NCI-H226 (cell line): ENCODE results near the gene DDR2.
"Not testable (repeated sequence)": the region's sequence is repeated elsewhere in the genome, so short reads cannot be mapped to it uniquely, and the experiment has no call there.

ENCODE experiments used
- DNase-seq: peaks from one replicate; pipeline ENCODE4 v3.0.0-alpha.2; 2015

Gene DDR2

DNA sequence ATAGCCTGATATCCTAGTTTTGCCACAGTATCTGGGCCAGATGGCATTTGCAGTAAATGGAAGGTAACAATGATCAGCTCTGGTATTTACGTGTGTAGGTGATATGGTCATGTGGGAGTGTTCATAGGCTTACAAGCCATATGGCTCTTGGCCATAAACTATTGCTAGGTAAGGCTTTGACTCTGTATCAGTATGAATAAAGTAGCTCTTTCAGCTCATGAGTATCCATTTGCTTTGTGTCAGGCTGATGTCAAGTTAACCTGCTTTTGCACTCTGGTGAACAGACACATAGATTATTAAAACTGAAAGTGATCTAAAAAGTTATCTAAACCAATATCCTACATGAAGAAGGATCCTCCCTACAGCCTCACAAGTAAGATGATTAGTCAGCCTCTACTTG lies 69.0 kb downstream of the DDR2 start:
- no peak for DNase-seq

DNA sequence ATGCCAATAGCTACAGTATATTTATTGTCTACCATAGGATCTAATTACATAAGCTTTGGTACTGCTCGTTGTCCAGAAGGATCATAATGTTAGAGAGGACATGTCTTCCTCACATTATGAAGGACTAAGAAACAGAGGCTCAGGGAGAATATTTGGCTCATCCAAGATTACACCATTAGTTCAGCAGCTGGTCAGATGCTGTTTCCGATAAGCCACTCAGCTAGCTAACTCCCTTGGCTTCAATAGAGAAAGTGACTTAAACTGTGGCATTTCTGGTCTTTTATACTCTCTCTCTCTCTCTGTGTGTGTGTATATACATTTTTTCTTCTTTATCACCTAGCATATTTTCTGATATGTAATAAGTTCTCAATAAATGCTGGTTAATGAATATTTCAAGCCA lies 70.4 kb downstream of the DDR2 start:
- DNase-seq, result no peak

DNA sequence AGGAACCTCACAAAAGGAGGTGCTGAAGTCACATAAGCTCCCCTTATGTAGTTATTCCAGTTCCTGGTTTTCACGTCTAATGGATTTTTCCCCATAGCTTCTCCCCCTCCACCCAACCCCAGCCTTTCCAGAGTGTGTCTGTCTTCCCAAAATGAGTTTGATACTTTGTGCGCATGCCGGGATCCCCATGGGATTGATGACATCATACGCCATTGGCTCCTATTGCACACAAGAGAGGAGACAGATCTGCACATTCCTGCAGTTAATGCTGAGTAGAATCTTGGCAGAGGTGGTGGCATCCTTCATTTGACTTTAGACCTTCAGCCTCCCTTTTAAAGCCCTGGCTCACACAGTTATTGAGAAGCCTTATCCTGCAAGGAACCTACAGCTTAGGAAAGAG lies 71.4 kb downstream of the DDR2 start:
- no peak for DNase-seq

DNA sequence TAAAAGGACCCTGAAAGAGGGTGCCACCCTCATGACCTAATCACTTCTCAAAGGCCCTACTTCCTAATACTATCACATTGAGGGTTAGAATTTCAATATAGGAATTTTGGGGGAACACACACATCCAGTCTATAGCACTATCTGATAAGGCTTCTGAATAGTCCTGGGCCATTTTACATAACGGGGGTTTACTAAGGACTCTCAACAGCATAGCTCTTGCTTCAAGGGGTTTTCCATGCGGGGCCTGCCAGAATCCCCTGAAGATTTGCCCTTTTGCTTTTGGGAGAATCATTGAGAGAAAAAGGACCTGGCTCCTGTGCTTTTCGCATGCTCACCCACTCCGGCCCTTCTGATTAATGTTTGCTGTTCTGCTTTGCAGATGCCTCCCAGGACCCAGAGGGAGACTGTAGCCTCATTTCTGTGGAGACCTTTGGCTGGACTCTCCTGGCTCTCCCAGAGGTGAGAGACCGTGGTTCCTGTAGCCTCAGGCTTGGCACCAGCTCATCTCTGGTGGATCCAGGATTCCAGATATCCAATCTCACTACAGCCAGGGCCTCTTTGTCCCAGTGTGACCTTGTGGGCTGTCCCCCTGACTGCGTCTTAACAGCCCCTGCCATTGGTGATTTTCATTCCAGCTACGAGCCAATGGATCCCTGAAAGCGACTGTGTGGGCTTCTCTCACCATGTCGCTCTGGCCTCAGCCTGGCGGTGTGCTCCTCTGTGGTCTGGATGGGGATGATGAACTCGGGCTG lies 72.6 kb downstream of the DDR2 start:
- DNase-seq, result no peak

DNA sequence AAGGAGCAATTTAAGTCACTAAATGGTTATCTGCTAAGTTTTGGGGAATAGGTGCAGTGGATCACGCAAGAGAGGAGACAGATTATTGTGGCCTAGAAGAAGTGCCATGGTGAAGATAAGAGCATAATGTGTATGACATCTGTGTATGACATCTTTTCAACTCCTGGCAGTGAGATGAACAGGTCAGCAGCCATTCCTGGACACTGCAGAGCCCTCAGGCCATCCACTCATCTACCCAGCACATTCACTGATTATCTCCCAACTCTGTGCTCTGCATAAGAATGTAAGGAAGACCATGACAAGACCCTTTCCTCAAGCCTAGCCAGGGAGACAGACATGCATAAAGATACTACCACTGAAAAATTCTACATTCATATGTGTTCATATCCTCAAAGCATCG lies 73.7 kb downstream of the DDR2 start:
- no peak for DNase-seq

DNA sequence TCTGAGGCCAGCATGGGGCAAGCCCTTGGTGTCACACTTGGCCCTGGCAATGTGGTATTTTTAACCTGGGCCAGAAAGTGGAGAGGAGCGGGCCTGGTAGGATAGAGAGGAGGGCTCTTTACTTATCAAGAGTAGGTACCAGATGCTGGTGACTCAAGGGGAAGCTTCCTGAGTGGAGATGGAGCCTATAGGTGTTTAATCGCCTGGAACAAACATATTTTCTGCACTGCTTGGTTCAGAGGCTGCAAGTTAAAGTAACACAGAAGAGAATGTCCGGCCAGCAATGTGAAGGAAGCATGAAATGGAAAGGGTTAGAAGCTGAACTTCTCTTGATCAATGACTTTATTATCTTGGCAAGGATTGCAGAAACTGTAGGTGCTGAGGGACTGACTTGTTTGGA lies 74.3 kb downstream of the DDR2 start:
- no peak for DNase-seq

DNA sequence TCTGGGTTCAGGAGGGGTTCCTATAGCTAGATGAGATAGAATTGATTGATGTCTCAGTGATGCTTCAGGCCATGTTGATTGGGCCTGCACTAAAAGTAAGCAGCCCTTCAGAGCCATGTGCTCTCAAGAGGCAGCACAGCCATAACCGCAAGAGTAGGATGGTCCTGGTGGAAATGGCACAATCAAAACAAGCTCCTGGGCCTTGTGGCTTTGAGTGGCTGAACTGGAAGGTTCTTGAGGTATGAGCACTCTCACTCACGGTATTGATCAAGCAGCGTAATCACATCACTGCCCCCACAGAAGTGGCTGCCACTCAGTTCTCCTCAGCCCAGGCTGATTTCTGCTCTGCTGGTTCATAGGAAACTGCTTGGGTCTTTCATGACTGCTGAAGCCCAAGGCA lies 76.0 kb downstream of the DDR2 start:
- DNase-seq, result no peak

DNA sequence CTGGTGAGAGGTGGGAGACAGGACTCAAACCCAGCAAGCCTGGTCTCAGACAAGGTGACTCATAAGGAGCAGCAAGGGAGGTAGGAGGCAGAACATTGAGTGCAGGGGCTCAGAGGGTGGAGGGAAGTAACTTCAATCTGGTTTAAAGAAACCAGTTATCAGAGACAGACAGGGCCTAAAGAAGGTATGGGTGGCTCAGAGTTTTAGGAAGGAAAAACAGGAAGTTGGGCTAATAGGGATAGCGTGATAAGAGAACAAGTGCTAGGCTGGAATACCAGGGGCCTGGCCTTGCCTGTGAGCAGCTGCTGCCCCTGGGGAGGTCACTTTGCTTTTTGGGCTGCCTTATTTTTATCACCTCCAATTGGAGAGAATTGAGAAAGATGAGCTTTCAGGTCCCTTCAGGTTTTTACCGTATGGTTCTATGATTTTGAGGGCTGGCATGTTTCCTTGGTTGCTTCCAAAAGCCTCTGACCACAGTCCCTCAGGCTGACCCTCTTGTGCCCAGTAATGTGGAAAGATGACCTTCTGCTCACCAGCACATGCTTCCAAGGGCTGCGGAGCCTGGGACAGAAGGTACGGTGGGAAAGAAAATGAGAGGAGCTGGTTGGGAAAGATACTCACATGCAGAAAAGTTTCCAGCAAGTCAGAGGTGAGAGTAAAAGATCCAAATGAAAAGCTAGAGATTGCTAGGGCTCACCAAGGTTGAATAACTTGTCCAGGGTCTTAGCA lies 77.0 kb downstream of the DDR2 start:
- no peak for DNase-seq

DNA sequence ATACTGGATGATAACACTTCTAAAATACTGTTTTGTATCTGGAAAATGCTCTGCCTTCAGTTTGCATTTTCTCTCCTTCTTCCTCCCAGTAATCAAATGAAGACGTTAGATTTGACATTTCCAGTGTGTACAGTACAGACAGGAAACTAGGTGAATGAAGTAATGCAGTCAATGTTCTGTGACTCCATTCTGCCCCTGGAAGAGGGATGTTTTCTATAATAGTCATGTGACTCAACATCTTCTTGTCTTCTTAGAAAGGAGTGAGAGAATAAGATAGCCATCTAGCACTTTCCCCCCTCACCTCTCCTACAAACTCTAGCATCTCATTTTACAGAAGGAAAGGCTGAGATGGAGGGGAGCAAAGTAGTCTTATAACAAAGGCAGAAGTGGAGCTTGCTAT lies 77.6 kb downstream of the DDR2 start:
- DNase-seq, result no peak

DNA sequence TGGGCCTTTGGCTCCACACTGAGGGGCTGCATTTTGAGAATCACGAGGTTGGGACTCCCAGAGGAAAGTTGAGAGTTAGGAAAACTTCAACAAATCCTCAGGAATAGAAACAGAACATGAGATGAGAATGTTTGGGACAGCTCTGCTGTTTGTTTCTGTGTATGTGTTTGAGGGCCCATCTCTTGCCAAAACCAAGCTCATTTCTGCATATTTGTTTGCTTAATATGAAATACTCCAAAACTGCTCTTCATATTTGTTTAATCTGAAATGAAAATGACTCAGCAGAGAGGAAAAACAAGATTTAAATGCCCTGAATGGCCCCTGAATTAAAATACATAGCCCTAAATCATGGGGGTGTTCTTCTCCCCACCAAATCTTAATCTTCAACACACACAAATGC lies 78.1 kb downstream of the DDR2 start:
- no peak for DNase-seq

DNA sequence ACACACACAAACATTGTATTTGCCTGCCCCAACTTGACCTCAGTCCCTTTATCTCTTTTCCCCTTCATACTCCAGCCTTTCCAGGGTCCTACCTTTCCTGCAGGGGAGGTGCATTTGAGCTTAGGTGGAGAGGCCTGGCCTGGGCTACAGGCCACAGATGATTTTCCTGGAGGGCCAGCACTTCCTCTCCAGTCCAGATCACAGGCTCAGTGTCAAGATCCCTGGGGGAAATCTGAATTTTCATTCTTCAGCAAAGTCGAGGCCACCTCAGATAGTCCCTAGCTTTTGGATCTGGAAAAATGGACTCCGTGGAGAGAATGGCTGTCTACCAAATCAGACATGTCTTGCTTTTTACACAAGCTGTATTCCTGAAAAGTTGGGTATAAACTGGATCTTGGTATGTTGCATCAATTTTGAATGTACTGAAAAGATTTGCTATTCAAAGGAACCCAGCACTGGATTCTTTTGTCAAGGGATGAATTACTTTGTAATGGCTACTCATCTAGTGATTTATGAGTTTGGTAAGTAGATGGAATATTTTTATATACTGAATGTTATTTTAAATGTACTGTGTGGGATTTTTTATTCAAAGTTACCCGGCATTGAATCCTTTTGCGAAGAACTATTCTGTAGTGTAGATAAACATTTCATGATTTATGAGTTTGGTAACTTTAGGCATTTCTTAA lies 78.7 kb downstream of the DDR2 start:
- DNase-seq, result no peak

DNA sequence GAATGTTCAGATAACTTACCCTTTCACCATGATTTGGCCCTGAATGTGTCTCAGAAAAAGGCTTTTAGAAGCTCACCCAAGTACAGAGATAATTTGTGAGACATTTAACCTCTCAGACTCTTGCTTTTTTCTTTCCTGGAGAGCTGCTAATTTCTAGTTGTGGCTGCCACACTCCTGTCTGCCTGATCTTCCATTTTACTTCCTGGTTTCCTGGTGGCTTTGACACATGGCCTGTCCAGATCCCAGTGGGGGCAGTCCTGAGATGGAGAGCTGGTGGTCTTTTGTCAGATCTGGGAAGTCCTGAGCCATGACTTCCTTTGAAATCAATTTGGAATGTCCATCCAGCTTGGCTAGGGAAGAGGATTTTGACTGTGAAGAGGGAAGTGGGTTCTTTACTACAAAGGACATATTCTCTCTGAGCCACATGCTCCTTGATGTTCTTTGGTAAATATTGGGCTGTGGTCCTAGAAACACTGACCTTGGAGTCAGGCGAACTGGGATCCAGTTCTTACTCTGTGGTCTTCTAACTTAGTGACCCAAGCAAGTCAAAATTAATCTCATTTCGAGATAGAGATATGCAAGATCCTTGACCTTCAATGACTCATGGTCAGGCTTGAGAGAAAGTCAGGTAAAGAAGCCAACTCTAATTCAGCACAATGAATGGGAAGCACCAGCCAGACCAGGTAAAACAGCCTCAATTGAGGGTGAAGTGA lies 80.2 kb downstream of the DDR2 start:
- no peak for DNase-seq

DNA sequence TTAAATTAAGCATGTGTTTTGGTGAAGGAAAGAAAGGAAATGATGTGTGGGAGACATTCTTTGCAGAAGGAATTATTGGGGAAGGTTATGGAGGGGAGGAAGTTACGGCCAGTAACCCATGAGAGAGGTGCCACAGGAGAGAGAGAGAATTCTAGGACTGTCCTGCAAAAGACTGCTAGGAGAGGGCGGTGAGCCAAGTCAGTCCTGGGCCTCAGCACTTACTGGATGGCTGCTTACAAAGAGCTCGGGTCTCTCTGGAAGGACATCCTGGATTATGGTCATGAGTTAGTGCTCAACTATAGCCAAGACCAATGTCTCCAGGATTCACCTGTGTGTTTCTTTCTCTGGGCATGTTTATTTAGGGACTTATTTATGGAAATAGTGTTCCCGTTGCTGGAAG lies 83.9 kb downstream of the DDR2 start:
- DNase-seq, result no peak

DNA sequence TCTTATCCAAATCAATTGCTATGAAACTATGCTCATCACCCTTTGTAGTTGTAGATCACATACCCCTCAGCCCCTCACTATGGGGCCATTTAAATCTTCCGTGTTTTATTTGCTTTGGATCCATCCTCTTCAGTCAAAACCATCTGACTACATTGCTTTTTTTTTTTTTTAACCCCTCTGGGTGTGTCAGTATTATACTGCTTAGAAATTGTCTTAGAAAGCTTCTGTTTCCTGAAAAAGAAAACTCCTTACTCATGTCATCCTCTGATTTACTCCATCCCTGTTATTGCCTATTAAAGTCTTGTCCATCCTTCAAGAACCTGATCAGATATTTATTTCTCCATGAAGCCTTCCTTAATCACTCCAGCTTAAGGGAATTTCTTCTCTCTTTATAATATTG lies 84.3 kb downstream of the DDR2 start:
- DNase-seq, result no peak

DNA sequence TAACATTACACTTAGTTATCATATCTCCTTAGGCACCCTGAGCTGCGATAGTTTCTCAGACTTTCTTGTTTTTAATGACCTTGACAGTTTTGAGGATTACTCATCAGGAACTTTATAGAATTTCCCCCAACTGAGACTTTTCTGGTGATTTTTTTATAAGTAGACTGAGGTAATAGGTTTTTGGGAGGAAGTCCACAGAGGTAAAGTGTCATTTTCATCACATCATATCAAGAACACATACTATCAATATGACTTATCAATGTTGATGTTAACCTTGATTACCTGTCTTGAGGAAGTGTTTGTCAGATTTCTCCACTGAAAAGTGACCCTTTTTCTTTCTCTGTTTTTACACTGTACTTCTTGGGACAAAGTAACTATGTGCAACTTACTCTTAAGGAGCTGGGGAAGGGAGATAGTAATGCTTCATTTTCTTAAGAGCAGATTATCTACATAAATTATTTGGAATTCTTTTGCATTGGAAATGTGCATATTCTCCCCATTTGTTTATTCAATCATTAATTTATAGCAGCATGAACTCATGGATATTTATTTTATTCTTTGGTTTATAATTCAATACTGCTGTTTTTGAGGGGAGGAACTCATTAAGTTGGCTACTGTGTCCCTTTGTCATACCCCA lies 85.4 kb downstream of the DDR2 start:
- no peak for DNase-seq

DNA sequence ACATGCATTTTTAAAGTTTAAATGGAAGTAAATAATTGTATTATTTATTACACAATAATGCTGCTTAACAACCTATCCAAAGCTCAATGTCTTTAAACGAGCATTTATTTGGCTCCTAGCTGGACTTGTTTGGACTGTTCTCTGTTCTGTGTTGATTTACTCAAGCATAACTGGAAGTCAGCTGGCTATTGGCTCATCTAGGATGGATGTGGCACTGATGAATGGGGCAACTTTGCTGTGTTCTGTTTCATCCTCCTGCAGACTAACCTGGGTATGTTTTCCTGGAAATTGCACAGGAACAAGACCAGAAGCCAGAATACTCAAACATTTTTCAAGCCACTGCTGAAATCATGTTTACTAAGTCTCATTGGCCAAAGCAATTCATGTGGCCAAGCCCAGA lies 87.4 kb downstream of the DDR2 start:
- no peak for DNase-seq

DNA sequence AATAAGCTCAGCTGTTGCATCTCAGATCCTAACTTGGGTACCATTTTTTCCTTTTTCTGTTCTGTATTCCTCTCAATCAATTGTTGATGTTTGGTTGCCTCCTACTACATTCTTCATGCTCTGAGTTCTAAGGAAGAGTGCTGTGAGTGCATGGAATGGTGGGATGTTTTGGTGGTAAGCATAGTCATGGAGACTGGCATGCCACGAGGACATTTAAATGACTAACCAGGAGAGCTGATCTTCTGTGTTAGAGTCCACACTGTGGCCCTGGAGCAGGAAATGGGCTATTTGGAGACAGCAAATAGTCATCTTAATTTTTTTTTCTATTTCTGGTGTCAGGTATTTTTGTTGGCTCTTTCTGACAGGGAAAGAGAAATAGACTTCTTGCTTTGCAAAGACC lies 88.7 kb downstream of the DDR2 start:
- DNase-seq, result no peak

DNA sequence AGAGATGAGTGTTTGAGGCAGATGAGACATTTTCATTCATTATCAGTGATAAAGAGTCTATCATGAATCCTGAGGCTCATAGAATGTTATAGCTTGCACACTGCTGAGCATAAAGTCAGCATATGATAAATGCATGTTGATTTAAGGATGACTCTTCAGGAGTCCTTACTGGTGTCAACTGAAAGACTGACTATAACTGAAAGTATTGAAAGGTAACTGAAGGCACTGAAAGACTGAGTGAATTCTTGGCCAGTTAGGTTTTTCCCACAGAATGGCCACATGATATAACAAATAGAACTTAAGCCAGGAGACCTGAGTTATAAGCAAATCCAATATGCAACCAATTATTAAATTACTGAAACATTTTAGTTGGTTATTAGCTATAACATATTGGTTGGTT lies 89.2 kb downstream of the DDR2 start:
- DNase-seq, result no peak

DNA sequence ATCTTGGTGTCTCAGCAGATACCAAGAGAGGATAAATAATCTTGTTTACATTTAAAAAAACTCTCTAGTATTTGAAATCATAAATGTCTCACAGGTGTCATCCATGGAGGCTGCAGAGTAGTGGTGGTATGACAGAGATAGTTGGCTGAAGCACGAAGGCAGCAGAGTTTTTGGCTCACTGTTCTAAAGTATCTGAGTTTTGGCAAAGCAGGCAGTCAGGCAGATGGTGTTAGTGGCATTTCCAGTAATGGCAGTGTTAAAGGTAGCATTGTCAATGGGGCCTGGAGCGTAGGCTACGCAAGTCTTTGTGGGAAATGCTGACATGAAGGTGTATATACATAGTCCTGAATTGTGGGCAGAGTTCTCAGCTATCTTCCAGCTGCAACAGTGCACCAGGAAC lies 89.8 kb downstream of the DDR2 start:
- DNase-seq, result no peak

DNA sequence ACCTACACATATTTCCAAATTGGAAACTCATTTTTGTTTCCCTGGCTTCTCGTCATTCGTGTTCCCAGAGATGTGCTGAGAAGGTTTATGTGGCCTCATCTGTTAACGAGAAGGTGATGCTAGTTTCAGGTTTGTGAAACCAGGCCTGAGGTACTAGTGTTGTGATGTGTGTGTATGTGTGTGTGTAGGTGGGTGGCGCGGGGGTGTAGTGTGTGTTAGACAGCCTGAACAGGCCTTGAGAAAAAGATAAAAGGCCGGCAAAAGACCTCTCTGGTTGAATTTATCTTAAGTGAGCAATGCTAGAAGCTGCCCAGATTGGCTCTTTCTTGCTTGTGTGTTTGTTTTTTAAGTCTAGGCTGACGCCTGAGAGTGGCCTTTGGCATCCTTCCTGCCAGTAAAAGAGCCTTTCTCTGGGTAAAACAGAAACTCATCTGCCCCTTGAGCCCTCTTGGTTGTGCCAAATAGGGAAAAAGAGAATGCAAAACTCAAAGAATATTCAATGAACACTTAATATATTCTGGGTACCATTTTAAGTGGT lies 92.4 kb downstream of the DDR2 start:
- no peak for DNase-seq

DNA sequence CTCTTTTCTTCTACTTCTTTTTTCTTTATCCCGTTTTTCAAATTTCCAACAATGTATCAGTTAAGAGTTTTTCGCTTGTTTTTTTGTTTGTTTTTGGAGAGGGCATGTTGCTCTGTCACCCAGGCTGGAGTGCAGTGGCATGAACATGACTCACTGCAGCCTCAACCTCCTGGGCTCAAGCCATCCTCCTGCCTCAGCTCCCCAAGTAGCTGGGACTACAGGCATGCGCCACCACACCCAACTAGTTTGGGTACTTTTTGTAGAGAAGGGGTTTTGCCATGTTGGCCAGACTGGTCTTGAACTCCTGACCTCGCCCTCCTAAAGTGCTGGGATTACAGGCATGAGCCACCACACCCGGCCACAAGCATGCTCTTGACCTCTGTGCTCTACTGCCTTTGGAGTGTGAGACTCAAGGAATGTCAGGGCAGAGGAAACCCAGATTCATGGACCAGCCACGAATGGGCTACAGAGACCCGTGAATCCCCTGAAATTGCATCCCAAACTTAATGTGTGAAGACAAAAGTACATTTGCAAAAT lies 93.1 kb downstream of the DDR2 start:
- no peak for DNase-seq

DNA sequence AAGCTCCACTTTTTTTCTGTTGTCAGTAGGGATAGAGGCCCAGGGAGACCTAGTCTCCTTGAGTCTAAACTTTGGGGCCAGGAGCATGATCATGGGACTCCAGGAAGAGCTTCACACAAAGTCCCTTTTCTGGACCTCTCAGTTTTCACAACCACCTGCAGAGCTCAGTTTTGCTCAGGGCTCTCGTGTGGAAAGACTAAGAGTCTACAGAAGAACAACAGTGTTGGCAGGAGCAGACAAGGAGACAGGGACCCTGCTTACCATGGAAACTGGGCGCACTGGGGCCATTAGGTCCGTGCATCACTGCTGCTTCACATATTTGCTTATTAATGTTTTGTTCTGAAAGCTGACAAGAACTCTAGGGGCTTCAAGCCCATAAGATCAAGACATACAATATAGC lies 94.3 kb downstream of the DDR2 start:
- DNase-seq, result no peak

DNA sequence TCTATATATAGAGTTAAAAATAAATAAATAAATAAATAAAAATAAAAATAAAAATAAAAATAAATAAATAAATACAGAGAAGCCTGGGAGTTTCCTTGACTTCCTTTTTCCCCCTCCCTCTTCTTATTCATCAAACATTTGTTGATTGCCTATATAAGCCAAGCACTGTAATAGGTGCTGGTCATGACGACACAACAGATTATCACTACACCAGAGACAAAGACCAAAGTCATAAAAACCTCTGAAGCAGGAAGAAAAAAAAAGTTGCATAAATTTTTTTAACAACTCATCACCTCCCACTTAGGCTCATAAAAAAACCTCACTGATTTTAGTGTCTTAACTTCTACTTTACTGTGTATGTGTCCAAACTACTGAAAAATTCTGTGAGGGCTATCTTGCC lies 95.2 kb downstream of the DDR2 start:
- DNase-seq, result not testable (repeated sequence)
